ENCODE measurements around the gene ABCG5.

ABCG5 gene

GRCh38 chr2:43791035-43791765 is 47.4 kb downstream of the ABCG5 start:
- Histone ChIP-seq H3K9me2 (replicated peaks; ENCODE audit: low read depth, low read length) (no peaks in the 10 kb centered on the region), H3K4me2 (ENCODE audit: low read depth, low read length, poor library complexity, severe bottlenecking) (no peak overlapping the region), H4K20me1 (ENCODE audit: insufficient read depth, low read length, poor library complexity, severe bottlenecking) (no peaks in the 10 kb centered on the region), H3K4me3 (ENCODE audit: low read length, poor library complexity, severe bottlenecking) (no peak overlapping the region), H3K79me2 (ENCODE audit: insufficient read depth, low read length) (no peaks in the 10 kb centered on the region), H3K4me1 (ENCODE audit: insufficient read depth, low read length, poor library complexity, severe bottlenecking) (no peaks in the 10 kb centered on the region), H3K9me3 (ENCODE audit: insufficient read depth, low read depth, low read length) (no peaks in the 10 kb centered on the region), H3K36me3 (ENCODE audit: insufficient read depth, low read length) (no peaks in the 10 kb centered on the region), H3K9ac (ENCODE audit: low read depth, low read length, poor library complexity, severe bottlenecking) (no peak overlapping the region), H3F3A (ENCODE audit: low read depth) (no peaks in the 10 kb centered on the region), H2AFZ (ENCODE audit: low read length) (no peak overlapping the region), H3K27me3 (ENCODE audit: insufficient read depth, low read length, poor library complexity, severe bottlenecking) (no peaks in the 10 kb centered on the region)
- TF ChIP-seq EZH2phosphoT487 (IDR thresholded peaks at IDR 0.05; ENCODE audit: borderline replicate concordance) = no peak
- TF ChIP-seq CTCF (conservative IDR thresholded peaks at IDR 0.05; ENCODE audit: low read length) = no peak

DNA sequence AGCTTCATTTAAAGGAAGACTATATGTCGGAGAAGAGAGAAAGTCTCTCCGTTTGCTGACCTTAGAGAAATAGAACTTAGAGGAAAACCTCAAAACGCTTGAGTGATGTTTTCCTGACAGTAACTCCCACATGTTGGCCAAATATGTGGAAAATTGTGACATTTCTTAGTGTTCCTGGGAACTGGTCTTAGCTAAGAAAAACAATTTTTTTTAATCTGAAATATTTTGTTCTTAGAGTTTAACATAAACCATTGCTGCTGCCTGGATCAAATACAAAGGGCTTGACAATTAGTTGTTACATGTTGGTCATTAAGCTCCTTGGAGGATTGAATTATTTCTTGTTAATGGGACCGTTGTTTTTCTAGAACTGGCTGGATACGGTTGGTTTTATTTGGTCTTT is 48.5 kb downstream of the ABCG5 start:
- H3F3A ChIP-seq (ENCODE audit: low read depth) = no peaks in the 10 kb centered on the region
- H3K4me2 ChIP-seq (ENCODE audit: low read depth, low read length, poor library complexity, severe bottlenecking) = no peak overlapping the region
- no peaks in the 10 kb centered on the region for H4K20me1 ChIP-seq (ENCODE audit: insufficient read depth, low read length, poor library complexity, severe bottlenecking)
- H3K9me3 ChIP-seq (ENCODE audit: insufficient read depth, low read depth, low read length) = no peaks in the 10 kb centered on the region
- no peaks in the 10 kb centered on the region for H3K27me3 ChIP-seq (ENCODE audit: insufficient read depth, low read length, poor library complexity, severe bottlenecking)
- H3K4me3 ChIP-seq (ENCODE audit: low read length, poor library complexity, severe bottlenecking) = no peak overlapping the region
- no peaks in the 10 kb centered on the region for H3K4me1 ChIP-seq (ENCODE audit: insufficient read depth, low read length, poor library complexity, severe bottlenecking)
- no peak overlapping the region for H3K9ac ChIP-seq (ENCODE audit: low read depth, low read length, poor library complexity, severe bottlenecking)
- no peaks in the 10 kb centered on the region for H3K9me2 ChIP-seq (replicated peaks; ENCODE audit: low read depth, low read length)
- TF ChIP-seq EZH2phosphoT487 (IDR thresholded peaks at IDR 0.05; ENCODE audit: borderline replicate concordance) (no peak), CTCF (conservative IDR thresholded peaks at IDR 0.05; ENCODE audit: low read length) (no peak)
- no peaks in the 10 kb centered on the region for H3K79me2 ChIP-seq (ENCODE audit: insufficient read depth, low read length)
- no peak overlapping the region for H2AFZ ChIP-seq (ENCODE audit: low read length)
- no peaks in the 10 kb centered on the region for H3K36me3 ChIP-seq (ENCODE audit: insufficient read depth, low read length)

GRCh38 chr2:43788646-43789045 is 50.0 kb downstream of the ABCG5 start:
- Histone ChIP-seq H4K20me1 (ENCODE audit: insufficient read depth, low read length, poor library complexity, severe bottlenecking) (no peaks in the 10 kb centered on the region), H3F3A (ENCODE audit: low read depth) (no peaks in the 10 kb centered on the region), H3K79me2 (ENCODE audit: insufficient read depth, low read length) (no peaks in the 10 kb centered on the region), H3K9ac (ENCODE audit: low read depth, low read length, poor library complexity, severe bottlenecking) (no peak overlapping the region), H3K27me3 (ENCODE audit: insufficient read depth, low read length, poor library complexity, severe bottlenecking) (no peaks in the 10 kb centered on the region), H3K9me2 (replicated peaks; ENCODE audit: low read depth, low read length) (no peaks in the 10 kb centered on the region), H3K36me3 (ENCODE audit: insufficient read depth, low read length) (no peaks in the 10 kb centered on the region), H3K9me3 (ENCODE audit: insufficient read depth, low read depth, low read length) (no peaks in the 10 kb centered on the region), H3K4me1 (ENCODE audit: insufficient read depth, low read length, poor library complexity, severe bottlenecking) (no peaks in the 10 kb centered on the region), H3K4me2 (ENCODE audit: low read depth, low read length, poor library complexity, severe bottlenecking) (no peak overlapping the region), H3K4me3 (ENCODE audit: low read length, poor library complexity, severe bottlenecking) (no peak overlapping the region), H2AFZ (ENCODE audit: low read length) (no peak overlapping the region)
- no peak for TF ChIP-seq EZH2phosphoT487 (IDR thresholded peaks at IDR 0.05; ENCODE audit: borderline replicate concordance)
- TF ChIP-seq CTCF (conservative IDR thresholded peaks at IDR 0.05; ENCODE audit: low read length) = no peak
